ENCODE measurements around the gene MAN2B2. TPM values are rescaled to one million over a fixed set of nuclear protein-coding genes. Genes with fewer than 3 reads are reported as not detected.

MAN2B2 gene
- polyA plus RNA-seq, 6 donors from 2014 or later: 10.8 to 26.1 (median 16.3) TPM

- Mint-ChIP-seq H3K4me1 (peaks cover 2 to 11% (median 8%) of the 10 kb centered on the region in 3 donors), H3K4me3 (no peak overlapping the region), H3K36me3 (peaks cover 5 to 8% of the 10 kb centered on the region in 2 donors), H3K27ac (peak overlapping the region in 2 of 6 donors; percentile 79 to 86), H3K9me3 (no peaks in the 10 kb centered on the region), H3K27me3 (no peaks in the 10 kb centered on the region)
- DNase-seq (no peak), ATAC-seq (ENCODE audit: low read depth in 2 of 2) (no peak)
Measured at GRCh38 chr4:6595897-6596537, 21.0 kb downstream of the MAN2B2 start.

- Mint-ChIP-seq H3K4me3 (no peak overlapping the region), H3K9me3 (no peaks in the 10 kb centered on the region)
Measured at GRCh38 chr4:6596948-6597347, 22.0 kb downstream of the MAN2B2 start.

GRCh38 chr4:6598127-6598526, 23.1 kb downstream of the MAN2B2 start:
- Mint-ChIP-seq H3K4me1 (peaks cover 0 to 5% (median 4%) of the 10 kb centered on the region in 3 donors), H3K27ac (no peak overlapping the region), H3K4me3 (no peak overlapping the region), H3K27me3 (no peaks in the 10 kb centered on the region), H3K9me3 (no peaks in the 10 kb centered on the region), H3K36me3 (peaks cover 9 to 12% of the 10 kb centered on the region in 2 donors)
- ATAC-seq (ENCODE audit: low read depth in 2 of 2) (no peak), DNase-seq (no peak)

More at GRCh38 chr4:6596948-6597347, 22.0 kb downstream of the MAN2B2 start:
- H3K36me3 Mint-ChIP-seq: peaks cover 8 to 12% of the 10 kb centered on the region in 2 donors
- H3K27me3 Mint-ChIP-seq: no peaks in the 10 kb centered on the region
- DNase-seq (no peak), ATAC-seq (ENCODE audit: low read depth in 2 of 2) (no peak)
- H3K4me1 Mint-ChIP-seq: peaks cover 0 to 5% (median 4%) of the 10 kb centered on the region in 3 donors
- peak overlapping the region in 1 of 6 donors; percentile 49 for H3K27ac Mint-ChIP-seq

- Mint-ChIP-seq H3K4me1 (peaks cover 0 to 4% (median under 1%) of the 10 kb centered on the region in 3 donors), H3K9me3 (peaks cover 0 to 2% (median 0%) of the 10 kb centered on the region in 7 donors), H3K4me3 (no peak overlapping the region), H3K27me3 (no peaks in the 10 kb centered on the region), H3K36me3 (peaks cover 12 to 14% of the 10 kb centered on the region in 2 donors), H3K27ac (no peak overlapping the region)
- DNase-seq (no peak), ATAC-seq (ENCODE audit: low read depth in 2 of 2) (no peak)
Measured at GRCh38 chr4:6598641-6599040, 23.7 kb downstream of the MAN2B2 start.

- Mint-ChIP-seq H3K27me3 (no peaks in the 10 kb centered on the region), H3K4me3 (no peak overlapping the region), H3K9me3 (peaks cover 0 to 13% (median 9%) of the 10 kb centered on the region in 7 donors), H3K27ac (no peak overlapping the region), H3K4me1 (peaks cover 0 to 6% (median 0%) of the 10 kb centered on the region in 3 donors), H3K36me3 (peaks cover 29 to 36% of the 10 kb centered on the region in 2 donors)
- DNase-seq: no peak
- no peak for ATAC-seq (ENCODE audit: low read depth in 2 of 2)
Measured at GRCh38 chr4:6601661-6602250, 26.8 kb downstream of the MAN2B2 start.

- Mint-ChIP-seq H3K4me3 (no peak overlapping the region), H3K36me3 (peaks cover 34 to 42% of the 10 kb centered on the region in 2 donors), H3K27ac (no peak overlapping the region), H3K4me1 (peaks cover 0 to 6% (median 0%) of the 10 kb centered on the region in 3 donors), H3K27me3 (no peaks in the 10 kb centered on the region), H3K9me3 (peaks cover 0 to 13% (median 9%) of the 10 kb centered on the region in 7 donors)
- ATAC-seq (ENCODE audit: low read depth in 2 of 2) (no peak), DNase-seq (no peak)
Measured at GRCh38 chr4:6602289-6602688, 27.3 kb downstream of the MAN2B2 start.

GRCh38 chr4:6603128-6603527, 28.1 kb downstream of the MAN2B2 start:
- no peak for ATAC-seq (ENCODE audit: low read depth in 2 of 2)
- Mint-ChIP-seq H3K4me3 (no peak overlapping the region), H3K27ac (no peak overlapping the region), H3K27me3 (no peaks in the 10 kb centered on the region), H3K9me3 (peaks cover 0 to 13% (median 9%) of the 10 kb centered on the region in 7 donors), H3K4me1 (peaks cover 0 to 6% (median 0%) of the 10 kb centered on the region in 3 donors), H3K36me3 (peaks cover 42 to 43% of the 10 kb centered on the region in 2 donors)
- DNase-seq: no peak

GRCh38 chr4:6605114-6605513, 30.1 kb downstream of the MAN2B2 start:
- no peak for ATAC-seq (ENCODE audit: low read depth in 2 of 2)
- H3K36me3 Mint-ChIP-seq: peaks cover 43 to 51% of the 10 kb centered on the region in 2 donors
- peaks cover 0 to 6% (median 0%) of the 10 kb centered on the region in 3 donors for H3K4me1 Mint-ChIP-seq

GRCh38 chr4:6605605-6606004, 30.6 kb downstream of the MAN2B2 start:
- no peak overlapping the region for H3K4me3 Mint-ChIP-seq
- H3K9me3 Mint-ChIP-seq: peaks cover 0 to 13% (median 9%) of the 10 kb centered on the region in 7 donors
- H3K4me1 Mint-ChIP-seq: peaks cover 0 to 6% (median 0%) of the 10 kb centered on the region in 3 donors
- H3K36me3 Mint-ChIP-seq: peaks cover 43 to 51% of the 10 kb centered on the region in 2 donors
- no peak for ATAC-seq (ENCODE audit: low read depth in 2 of 2)
- H3K27me3 Mint-ChIP-seq: no peaks in the 10 kb centered on the region
- H3K27ac Mint-ChIP-seq: peak overlapping the region in 1 of 6 donors; percentile 44
- no peak for DNase-seq

More at GRCh38 chr4:6605114-6605513, 30.1 kb downstream of the MAN2B2 start:
- no peak for DNase-seq
- Mint-ChIP-seq H3K4me3 (no peak overlapping the region), H3K9me3 (peaks cover 0 to 13% (median 9%) of the 10 kb centered on the region in 7 donors), H3K27me3 (no peaks in the 10 kb centered on the region), H3K27ac (no peak overlapping the region)

GRCh38 chr4:6606465-6607235, 31.7 kb downstream of the MAN2B2 start:
- no peak overlapping the region for H3K4me3 Mint-ChIP-seq
- DNase-seq: no peak
- peaks cover 0 to 6% (median 0%) of the 10 kb centered on the region in 3 donors for H3K4me1 Mint-ChIP-seq
- H3K9me3 Mint-ChIP-seq: peaks cover 0 to 13% (median 9%) of the 10 kb centered on the region in 7 donors
- no peaks in the 10 kb centered on the region for H3K27me3 Mint-ChIP-seq
- peak overlapping the region in 2 of 6 donors; percentile 44 to 76 for H3K27ac Mint-ChIP-seq
- ATAC-seq (ENCODE audit: low read depth in 2 of 2): no peak
- H3K36me3 Mint-ChIP-seq: peaks cover 43 to 51% of the 10 kb centered on the region in 2 donors

- ATAC-seq (ENCODE audit: low read depth in 2 of 2): no peak
- no peak for DNase-seq
- H3K27ac Mint-ChIP-seq: peak overlapping the region in 1 of 6 donors; percentile 38
- no peak overlapping the region for H3K4me3 Mint-ChIP-seq
- H3K4me1 Mint-ChIP-seq: peaks cover 0 to 11% (median 0%) of the 10 kb centered on the region in 3 donors
- peaks cover 52 to 56% of the 10 kb centered on the region in 2 donors for H3K36me3 Mint-ChIP-seq
- H3K27me3 Mint-ChIP-seq: no peaks in the 10 kb centered on the region
- H3K9me3 Mint-ChIP-seq: peaks cover 0 to 13% (median 9%) of the 10 kb centered on the region in 7 donors
Measured at GRCh38 chr4:6607368-6608055, 32.5 kb downstream of the MAN2B2 start.

- no peak overlapping the region for H3K27ac Mint-ChIP-seq
- peaks cover 0 to 10% (median 6%) of the 10 kb centered on the region in 7 donors for H3K9me3 Mint-ChIP-seq
- no peak overlapping the region for H3K4me3 Mint-ChIP-seq
- H3K36me3 Mint-ChIP-seq: peaks cover 44 to 56% of the 10 kb centered on the region in 2 donors
- H3K27me3 Mint-ChIP-seq: no peaks in the 10 kb centered on the region
- DNase-seq (no peak), ATAC-seq (ENCODE audit: low read depth in 2 of 2) (no peak)
- H3K4me1 Mint-ChIP-seq: peaks cover 0 to 9% (median 0%) of the 10 kb centered on the region in 3 donors
Measured at GRCh38 chr4:6608758-6609414, 33.9 kb downstream of the MAN2B2 start.

Data from naive B cell (primary cell).